ENCODE measurements around the gene TEKT5.
"Not testable (repeated sequence)": the region's sequence is repeated elsewhere in the genome, so short reads cannot be mapped to it uniquely, and the experiment has no call there.

DNA sequence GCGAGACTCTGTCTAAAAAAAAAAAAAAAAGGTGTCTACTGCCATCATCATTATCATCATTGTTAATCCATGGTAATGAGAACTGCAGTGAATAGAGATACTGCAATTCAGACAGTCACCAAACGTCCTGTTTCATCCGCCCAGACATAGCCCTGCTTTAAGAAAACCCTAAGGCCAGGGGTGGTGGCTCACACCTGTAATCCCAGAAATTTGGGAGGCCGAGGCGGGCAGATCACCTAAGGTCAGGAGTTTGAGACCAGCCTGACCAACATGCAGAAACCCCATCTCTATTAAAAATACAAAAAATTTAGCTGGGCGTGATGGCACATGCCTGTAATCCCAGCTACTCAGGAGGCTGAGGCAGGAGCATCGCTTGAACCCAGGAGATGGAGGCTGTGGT is 15.3 kb downstream of the TEKT5 start:
- TF ChIP-seq POLR2AphosphoS5, GABPA (IDR thresholded peaks at IDR 0.05; ENCODE audit: low read depth): not testable (repeated sequence)
- TF ChIP-seq, protein P1, sequence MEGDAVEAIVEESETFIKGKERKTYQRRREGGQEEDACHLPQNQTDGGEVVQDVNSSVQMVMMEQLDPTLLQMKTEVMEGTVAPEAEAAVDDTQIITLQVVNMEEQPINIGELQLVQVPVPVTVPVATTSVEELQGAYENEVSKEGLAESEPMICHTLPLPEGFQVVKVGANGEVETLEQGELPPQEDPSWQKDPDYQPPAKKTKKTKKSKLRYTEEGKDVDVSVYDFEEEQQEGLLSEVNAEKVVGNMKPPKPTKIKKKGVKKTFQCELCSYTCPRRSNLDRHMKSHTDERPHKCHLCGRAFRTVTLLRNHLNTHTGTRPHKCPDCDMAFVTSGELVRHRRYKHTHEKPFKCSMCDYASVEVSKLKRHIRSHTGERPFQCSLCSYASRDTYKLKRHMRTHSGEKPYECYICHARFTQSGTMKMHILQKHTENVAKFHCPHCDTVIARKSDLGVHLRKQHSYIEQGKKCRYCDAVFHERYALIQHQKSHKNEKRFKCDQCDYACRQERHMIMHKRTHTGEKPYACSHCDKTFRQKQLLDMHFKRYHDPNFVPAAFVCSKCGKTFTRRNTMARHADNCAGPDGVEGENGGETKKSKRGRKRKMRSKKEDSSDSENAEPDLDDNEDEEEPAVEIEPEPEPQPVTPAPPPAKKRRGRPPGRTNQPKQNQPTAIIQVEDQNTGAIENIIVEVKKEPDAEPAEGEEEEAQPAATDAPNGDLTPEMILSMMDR (IDR thresholded peaks at IDR 0.05; ENCODE audit: insufficient read depth, low read length): not testable (repeated sequence)
- TF ChIP-seq, protein P2, sequence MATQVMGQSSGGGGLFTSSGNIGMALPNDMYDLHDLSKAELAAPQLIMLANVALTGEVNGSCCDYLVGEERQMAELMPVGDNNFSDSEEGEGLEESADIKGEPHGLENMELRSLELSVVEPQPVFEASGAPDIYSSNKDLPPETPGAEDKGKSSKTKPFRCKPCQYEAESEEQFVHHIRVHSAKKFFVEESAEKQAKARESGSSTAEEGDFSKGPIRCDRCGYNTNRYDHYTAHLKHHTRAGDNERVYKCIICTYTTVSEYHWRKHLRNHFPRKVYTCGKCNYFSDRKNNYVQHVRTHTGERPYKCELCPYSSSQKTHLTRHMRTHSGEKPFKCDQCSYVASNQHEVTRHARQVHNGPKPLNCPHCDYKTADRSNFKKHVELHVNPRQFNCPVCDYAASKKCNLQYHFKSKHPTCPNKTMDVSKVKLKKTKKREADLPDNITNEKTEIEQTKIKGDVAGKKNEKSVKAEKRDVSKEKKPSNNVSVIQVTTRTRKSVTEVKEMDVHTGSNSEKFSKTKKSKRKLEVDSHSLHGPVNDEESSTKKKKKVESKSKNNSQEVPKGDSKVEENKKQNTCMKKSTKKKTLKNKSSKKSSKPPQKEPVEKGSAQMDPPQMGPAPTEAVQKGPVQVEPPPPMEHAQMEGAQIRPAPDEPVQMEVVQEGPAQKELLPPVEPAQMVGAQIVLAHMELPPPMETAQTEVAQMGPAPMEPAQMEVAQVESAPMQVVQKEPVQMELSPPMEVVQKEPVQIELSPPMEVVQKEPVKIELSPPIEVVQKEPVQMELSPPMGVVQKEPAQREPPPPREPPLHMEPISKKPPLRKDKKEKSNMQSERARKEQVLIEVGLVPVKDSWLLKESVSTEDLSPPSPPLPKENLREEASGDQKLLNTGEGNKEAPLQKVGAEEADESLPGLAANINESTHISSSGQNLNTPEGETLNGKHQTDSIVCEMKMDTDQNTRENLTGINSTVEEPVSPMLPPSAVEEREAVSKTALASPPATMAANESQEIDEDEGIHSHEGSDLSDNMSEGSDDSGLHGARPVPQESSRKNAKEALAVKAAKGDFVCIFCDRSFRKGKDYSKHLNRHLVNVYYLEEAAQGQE (IDR thresholded peaks at IDR 0.05; ENCODE audit: insufficient replicate concordance, low read depth): not testable (repeated sequence)
